GM12892 (cell line): Measurements from ENCODE around the gene DEUP1.
"Not testable (repeated sequence)": the region's sequence is repeated elsewhere in the genome, so short reads cannot be mapped to it uniquely, and the experiment has no call there.

Experiments
- POLR2A ChIP-seq: IDR thresholded peaks from 2 replicates; pipeline ENCODE4 v1.6.1; 2011; ENCODE audit warnings: low read depth, low read length, control low read depth
- POLR2AphosphoS5 ChIP-seq: IDR thresholded peaks from 2 replicates; pipeline ENCODE4 v1.6.1; 2011; ENCODE audit warnings: low read depth, low read length, control low read depth

- TF ChIP-seq POLR2AphosphoS5, POLR2A: not testable (repeated sequence)
Measured at GRCh38 chr11:93463666-93464065, 133.1 kb downstream of the DEUP1 start.
